WTC11 (cell line): ENCODE results near the gene ACR. TPM values are rescaled to one million over a fixed set of nuclear protein-coding genes. Genes with fewer than 3 reads are reported as not detected.

Experiments used
- ATAC-seq: fragments of 200-7000 bp; cut with Tn5 transposase; 2 replicates; pipeline ENCODE4 v1.10.0; 2021; ENCODE audit warnings: mild to moderate bottlenecking, moderate library complexity
- CTCF ChIA-PET: fragments of 300-600 bp; sonication (Branson Sonifier 250); formaldehyde crosslinking; loops from one replicate; lab custom pipeline; 2021; ENCODE audit warnings: antibody characterized with exemption; lab: Charles Lee
- POLR2A ChIA-PET: fragments of 350-600 bp; sonication (Branson Sonifier 250); formaldehyde crosslinking; loops from one replicate; lab custom pipeline; 2021; ENCODE audit warnings: antibody characterized with exemption; lab: Charles Lee
- DNase-seq: peaks from one replicate; pipeline ENCODE4 v3.0.0; 2021; ENCODE audit warnings: low spot score
- H3K27ac Mint-ChIP-seq: 2 replicates; pipeline ENCODE4 v1.8.0; 2021; ENCODE audit warnings: mixed read lengths
- H3K27me3 Mint-ChIP-seq: 2 replicates; pipeline ENCODE4 v1.8.0; 2021; ENCODE audit warnings: low read depth, mild to moderate bottlenecking, moderate library complexity, mixed read lengths
- H3K36me3 Mint-ChIP-seq: 2 replicates; pipeline ENCODE4 v1.8.0; 2021; ENCODE audit warnings: mixed read lengths
- H3K4me1 Mint-ChIP-seq: 2 replicates; pipeline ENCODE4 v1.8.0; 2022; ENCODE audit warnings: mixed read lengths
- H3K4me3 Mint-ChIP-seq: 2 replicates; pipeline ENCODE4 v1.8.0; 2021; ENCODE audit warnings: mild to moderate bottlenecking, moderate library complexity, mixed read lengths
- H3K9me3 Mint-ChIP-seq: 2 replicates; pipeline ENCODE4 v1.8.0; 2021; ENCODE audit warnings: mixed read lengths
- ATF1 ChIP-seq: sonication (generic); formaldehyde crosslinking; IDR thresholded peaks from 2 replicates; pipeline ENCODE4 v1.8.1; 2023; ENCODE audit warnings: mild to moderate bottlenecking, moderate library complexity, missing genetic modification reagents
- CREB1 ChIP-seq: sonication (generic); formaldehyde crosslinking; IDR thresholded peaks from 2 replicates; pipeline ENCODE4 v1.8.0; 2023; ENCODE audit warnings: mild to moderate bottlenecking, missing genetic modification reagents
- CREM ChIP-seq: sonication (generic); formaldehyde crosslinking; IDR thresholded peaks from 2 replicates; pipeline ENCODE4 v1.8.1; 2022; ENCODE audit warnings: mild to moderate bottlenecking, missing genetic modification reagents, moderate library complexity
- EMX1 ChIP-seq: fragments of 250-450 bp; sonication (Bioruptor Pico); IDR thresholded peaks from 2 replicates; pipeline ENCODE4 v1.8.0; 2021; ENCODE audit warnings: mild to moderate bottlenecking
- IRF2 ChIP-seq: sonication (generic); formaldehyde crosslinking; IDR thresholded peaks from 2 replicates; pipeline ENCODE4 v1.8.0; 2022; ENCODE audit warnings: low read depth, missing genetic modification reagents, borderline replicate concordance
- JAZF1 ChIP-seq: fragments of 250-450 bp; sonication (Bioruptor Pico); IDR thresholded peaks from 2 replicates; pipeline ENCODE4 v1.9.0; 2021; ENCODE audit warnings: moderate library complexity, mild to moderate bottlenecking, inconsistent platforms
- MXD4 ChIP-seq: fragments of 250-450 bp; sonication (Bioruptor Pico); IDR thresholded peaks from 2 replicates; pipeline ENCODE4 v1.8.0; 2021; ENCODE audit warnings: mild to moderate bottlenecking, moderate library complexity, borderline replicate concordance
- MYBL2 ChIP-seq: sonication (generic); formaldehyde crosslinking; IDR thresholded peaks from 2 replicates; pipeline ENCODE4 v1.8.1; 2023; ENCODE audit warnings: mild to moderate bottlenecking, moderate library complexity, missing genetic modification reagents
- NFATC4 ChIP-seq: fragments of 250-450 bp; sonication (Bioruptor Pico); IDR thresholded peaks from 2 replicates; pipeline ENCODE4 v1.9.0; 2021; ENCODE audit warnings: mild to moderate bottlenecking
- NFE2L1 ChIP-seq: sonication (generic); formaldehyde crosslinking; IDR thresholded peaks from 2 replicates; pipeline ENCODE4 v1.8.1; 2023; ENCODE audit warnings: missing genetic modification reagents
- NR2C2 ChIP-seq: sonication (generic); formaldehyde crosslinking; IDR thresholded peaks from 2 replicates; pipeline ENCODE4 v1.8.0; 2022; ENCODE audit warnings: mild to moderate bottlenecking, missing genetic modification reagents
- SMAD3 ChIP-seq: sonication (generic); formaldehyde crosslinking; IDR thresholded peaks from 2 replicates; pipeline ENCODE4 v1.8.0; 2022; ENCODE audit warnings: missing genetic modification reagents, mild to moderate bottlenecking, borderline replicate concordance
- SMAD4 ChIP-seq: sonication (generic); formaldehyde crosslinking; IDR thresholded peaks from 2 replicates; pipeline ENCODE4 v1.8.0; 2022; ENCODE audit warnings: mild to moderate bottlenecking, missing genetic modification reagents
- SOX15 ChIP-seq: fragments of 250-450 bp; sonication (Bioruptor Pico); IDR thresholded peaks from 2 replicates; pipeline ENCODE4 v1.9.0; 2021; ENCODE audit warnings: mild to moderate bottlenecking
- SP1 ChIP-seq: sonication (generic); formaldehyde crosslinking; conservative IDR thresholded peaks from 2 replicates; pipeline ENCODE4 v1.8.1; 2022; ENCODE audit warnings: missing genetic modification reagents
- TCF7 ChIP-seq: sonication (generic); formaldehyde crosslinking; IDR thresholded peaks from 2 replicates; pipeline ENCODE4 v1.8.0; 2022; ENCODE audit warnings: mild to moderate bottlenecking, low read depth, missing genetic modification reagents, moderate library complexity
- TEAD1 ChIP-seq: sonication (generic); formaldehyde crosslinking; IDR thresholded peaks from 2 replicates; pipeline ENCODE4 v1.8.0; 2022; ENCODE audit warnings: mild to moderate bottlenecking, missing genetic modification reagents
- TP53 ChIP-seq: sonication (generic); formaldehyde crosslinking; IDR thresholded peaks from 2 replicates; pipeline ENCODE4 v1.8.1; 2023; ENCODE audit warnings: mild to moderate bottlenecking, missing genetic modification reagents
- ZBTB21 ChIP-seq: sonication (generic); formaldehyde crosslinking; IDR thresholded peaks from 2 replicates; pipeline ENCODE4 v1.8.1; 2023; ENCODE audit warnings: mild to moderate bottlenecking, missing genetic modification reagents, borderline replicate concordance
- ZNF138 ChIP-seq: sonication (generic); formaldehyde crosslinking; conservative IDR thresholded peaks from 2 replicates; pipeline ENCODE4 v1.8.1; 2022; ENCODE audit warnings: mild to moderate bottlenecking, moderate library complexity, missing genetic modification reagents
- ZNF219 ChIP-seq: sonication (generic); formaldehyde crosslinking; IDR thresholded peaks from 2 replicates; pipeline ENCODE4 v1.8.0; 2023; ENCODE audit warnings: missing genetic modification reagents, mild to moderate bottlenecking, borderline replicate concordance
- ZNF232 ChIP-seq: sonication (generic); formaldehyde crosslinking; IDR thresholded peaks from 2 replicates; pipeline ENCODE4 v1.8.0; 2022; ENCODE audit warnings: mild to moderate bottlenecking, missing genetic modification reagents
- total RNA-seq: library from RNA; stranded (reverse); gene quantifications from 3 replicates; pipeline ENCODE4 v1.2.3, GENCODE V29; 2021
- TF ChIP-seq, protein P1 (sequence below): fragments of 250-450 bp; sonication (Bioruptor Pico); IDR thresholded peaks from 2 replicates; pipeline ENCODE4 v1.9.0; 2021; ENCODE audit warnings: mild to moderate bottlenecking
- TF ChIP-seq, protein P2 (sequence below): sonication (generic); formaldehyde crosslinking; IDR thresholded peaks from 2 replicates; pipeline ENCODE4 v1.8.1; 2022; ENCODE audit warnings: low read depth, missing genetic modification reagents, borderline replicate concordance
- TF ChIP-seq, protein P3 (sequence below): sonication (generic); formaldehyde crosslinking; IDR thresholded peaks from 2 replicates; pipeline ENCODE4 v1.8.0; 2022; ENCODE audit warnings: mild to moderate bottlenecking, missing genetic modification reagents
- TF ChIP-seq, protein P4 (sequence below): sonication (generic); formaldehyde crosslinking; IDR thresholded peaks from 2 replicates; pipeline ENCODE4 v1.8.1; 2023; ENCODE audit warnings: mild to moderate bottlenecking, missing genetic modification reagents
- TF ChIP-seq, protein P5 (sequence below): sonication (generic); formaldehyde crosslinking; IDR thresholded peaks from 2 replicates; pipeline ENCODE4 v1.8.1; 2023; ENCODE audit warnings: mild to moderate bottlenecking, missing genetic modification reagents
- TF ChIP-seq, protein P6 (sequence below): sonication (generic); formaldehyde crosslinking; IDR thresholded peaks from 2 replicates; pipeline ENCODE4 v1.8.1; 2023; ENCODE audit warnings: mild to moderate bottlenecking, moderate library complexity, missing genetic modification reagents

The ACR gene
- total RNA-seq, 1 experiment from 2014 or later = 0.46 TPM

DNA sequence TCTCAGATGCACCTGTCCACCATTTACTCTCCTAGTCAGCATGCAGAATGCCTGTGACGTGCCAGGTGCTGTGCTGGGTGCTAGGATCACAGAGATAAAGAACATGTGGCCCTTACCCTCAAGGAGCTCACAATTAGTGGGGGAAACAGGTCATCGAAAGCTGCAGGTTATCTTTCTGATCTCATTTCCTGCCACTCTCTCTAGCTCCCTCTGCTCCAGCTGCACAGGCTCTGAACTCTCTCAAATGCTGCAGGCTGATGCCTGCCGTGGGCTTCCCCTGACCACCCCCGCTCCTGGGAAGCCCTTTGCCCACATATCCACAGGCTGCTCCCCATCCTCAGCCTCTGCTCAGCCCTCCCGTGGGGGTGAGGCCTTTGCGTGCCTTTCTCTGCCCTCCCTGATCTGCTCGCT, 35.7 kb upstream of the ACR start:
- no peaks in the 10 kb centered on the region for H3K9me3 Mint-ChIP-seq
- ChIA-PET CTCF (interaction anchor here (0.5 to 1.7 kb wide), 4 partner anchors 59 to 177 kb away, joined by 4 to 5 read pairs (median 4); partner anchors contain the start of genes SCO2 and SYCE3), POLR2A (no interaction called here)
- TF ChIP-seq, protein P1, sequence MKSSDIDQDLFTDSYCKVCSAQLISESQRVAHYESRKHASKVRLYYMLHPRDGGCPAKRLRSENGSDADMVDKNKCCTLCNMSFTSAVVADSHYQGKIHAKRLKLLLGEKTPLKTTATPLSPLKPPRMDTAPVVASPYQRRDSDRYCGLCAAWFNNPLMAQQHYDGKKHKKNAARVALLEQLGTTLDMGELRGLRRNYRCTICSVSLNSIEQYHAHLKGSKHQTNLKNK (CRISPR knock-in tag) = no peak
- no peak for TF ChIP-seq ZNF219 (CRISPR knock-in tag)
- TF ChIP-seq, protein P2, sequence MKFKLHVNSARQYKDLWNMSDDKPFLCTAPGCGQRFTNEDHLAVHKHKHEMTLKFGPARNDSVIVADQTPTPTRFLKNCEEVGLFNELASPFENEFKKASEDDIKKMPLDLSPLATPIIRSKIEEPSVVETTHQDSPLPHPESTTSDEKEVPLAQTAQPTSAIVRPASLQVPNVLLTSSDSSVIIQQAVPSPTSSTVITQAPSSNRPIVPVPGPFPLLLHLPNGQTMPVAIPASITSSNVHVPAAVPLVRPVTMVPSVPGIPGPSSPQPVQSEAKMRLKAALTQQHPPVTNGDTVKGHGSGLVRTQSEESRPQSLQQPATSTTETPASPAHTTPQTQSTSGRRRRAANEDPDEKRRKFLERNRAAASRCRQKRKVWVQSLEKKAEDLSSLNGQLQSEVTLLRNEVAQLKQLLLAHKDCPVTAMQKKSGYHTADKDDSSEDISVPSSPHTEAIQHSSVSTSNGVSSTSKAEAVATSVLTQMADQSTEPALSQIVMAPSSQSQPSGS (CRISPR knock-in tag) = no peak
- TF ChIP-seq NFE2L1 = no peak
- TF ChIP-seq NFATC4 (CRISPR knock-in tag) = no peak
- no peak for TF ChIP-seq IRF2 (CRISPR knock-in tag)
- no peak for TF ChIP-seq MYBL2 (CRISPR knock-in tag)
- no peak for TF ChIP-seq SOX15
- TF ChIP-seq ZBTB21 (CRISPR knock-in tag) = no peak
- TF ChIP-seq NR2C2 = no peak
- TF ChIP-seq TCF7 (CRISPR knock-in tag) = no peak
- no peak for TF ChIP-seq CREM (CRISPR knock-in tag)
- TF ChIP-seq TP53 = no peak
- no peak for TF ChIP-seq ZNF232
- peaks cover 22% of the 10 kb centered on the region for H3K27me3 Mint-ChIP-seq
- H3K27ac Mint-ChIP-seq = no peak overlapping the region
- ATAC-seq = no peak
- DNase-seq = peak; percentile 6
- H3K4me1 Mint-ChIP-seq = peaks cover 3% of the 10 kb centered on the region
- no peaks in the 10 kb centered on the region for H3K36me3 Mint-ChIP-seq
- H3K4me3 Mint-ChIP-seq = no peak overlapping the region

DNA sequence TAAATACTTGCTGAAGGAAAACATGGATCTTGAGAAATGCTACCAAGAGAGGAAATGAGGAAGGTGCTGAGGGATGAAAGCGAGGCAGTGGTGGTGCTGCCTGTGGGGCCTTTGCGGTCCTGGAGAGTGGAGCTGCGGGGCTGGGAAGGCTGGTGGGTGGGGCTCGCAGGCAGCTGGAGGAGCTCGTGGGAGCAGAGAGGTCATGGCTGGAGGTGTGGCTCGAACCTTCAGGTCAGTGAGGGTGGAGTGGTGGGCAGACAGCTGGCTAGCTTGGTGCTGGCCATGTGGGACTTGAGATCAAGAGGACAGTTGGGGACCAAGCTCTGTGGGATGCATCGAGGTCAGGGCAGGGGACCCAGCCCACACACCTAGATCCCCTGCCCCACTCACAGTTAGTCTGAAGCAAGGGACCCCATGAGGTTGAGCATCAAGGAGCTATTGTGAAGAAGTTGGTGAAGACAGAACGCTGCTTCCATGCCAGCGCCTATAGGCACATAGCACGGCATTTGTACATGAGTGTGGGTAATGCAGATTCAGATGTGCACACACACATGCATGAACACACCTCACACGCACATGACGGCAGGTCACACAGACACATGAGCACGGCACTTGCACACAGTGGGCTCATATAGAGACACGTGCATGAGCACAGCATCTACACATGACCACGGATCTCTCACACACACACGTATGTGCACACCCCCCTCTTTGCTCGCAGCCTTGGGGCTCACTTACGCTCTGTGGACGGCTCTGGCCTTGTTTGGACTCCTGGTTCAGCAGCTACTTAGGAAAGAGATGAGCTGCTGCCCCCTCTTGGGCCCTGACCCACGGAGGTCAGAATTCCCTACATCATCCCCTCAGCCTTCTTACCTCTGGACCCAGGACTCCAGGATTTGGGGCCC, 34.9 kb upstream of the ACR start:
- Mint-ChIP-seq H3K27ac (no peak overlapping the region), H3K4me3 (no peak overlapping the region), H3K4me1 (peaks cover 3% of the 10 kb centered on the region), H3K36me3 (no peaks in the 10 kb centered on the region), H3K9me3 (no peaks in the 10 kb centered on the region), H3K27me3 (peaks cover 18% of the 10 kb centered on the region)
- ATAC-seq = no peak
- POLR2A ChIA-PET = no interaction called here
- CTCF ChIA-PET = interaction anchor here (0.5 to 1.7 kb wide), 5 partner anchors 60 to 177 kb away, joined by 4 to 5 read pairs (median 4); partner anchors contain the start of genes SCO2 and SYCE3
- DNase-seq = peak; percentile 4
- TF ChIP-seq SP1 (CRISPR knock-in tag) (no peak), MXD4 (no peak), SMAD4 (CRISPR knock-in tag) (no peak), ATF1 (no peak), SMAD3 (CRISPR knock-in tag) (no peak), JAZF1 (CRISPR knock-in tag) (no peak), ZNF138 (no peak), TEAD1 (CRISPR knock-in tag) (no peak), CREB1 (no peak), EMX1 (CRISPR knock-in tag) (no peak)
- TF ChIP-seq, protein P3, sequence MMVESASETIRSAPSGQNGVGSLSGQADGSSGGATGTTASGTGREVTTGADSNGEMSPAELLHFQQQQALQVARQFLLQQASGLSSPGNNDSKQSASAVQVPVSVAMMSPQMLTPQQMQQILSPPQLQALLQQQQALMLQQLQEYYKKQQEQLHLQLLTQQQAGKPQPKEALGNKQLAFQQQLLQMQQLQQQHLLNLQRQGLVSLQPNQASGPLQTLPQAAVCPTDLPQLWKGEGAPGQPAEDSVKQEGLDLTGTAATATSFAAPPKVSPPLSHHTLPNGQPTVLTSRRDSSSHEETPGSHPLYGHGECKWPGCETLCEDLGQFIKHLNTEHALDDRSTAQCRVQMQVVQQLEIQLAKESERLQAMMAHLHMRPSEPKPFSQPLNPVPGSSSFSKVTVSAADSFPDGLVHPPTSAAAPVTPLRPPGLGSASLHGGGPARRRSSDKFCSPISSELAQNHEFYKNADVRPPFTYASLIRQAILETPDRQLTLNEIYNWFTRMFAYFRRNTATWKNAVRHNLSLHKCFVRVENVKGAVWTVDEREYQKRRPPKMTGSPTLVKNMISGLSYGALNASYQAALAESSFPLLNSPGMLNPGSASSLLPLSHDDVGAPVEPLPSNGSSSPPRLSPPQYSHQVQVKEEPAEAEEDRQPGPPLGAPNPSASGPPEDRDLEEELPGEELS (CRISPR knock-in tag) = no peak
- TF ChIP-seq, protein P4, sequence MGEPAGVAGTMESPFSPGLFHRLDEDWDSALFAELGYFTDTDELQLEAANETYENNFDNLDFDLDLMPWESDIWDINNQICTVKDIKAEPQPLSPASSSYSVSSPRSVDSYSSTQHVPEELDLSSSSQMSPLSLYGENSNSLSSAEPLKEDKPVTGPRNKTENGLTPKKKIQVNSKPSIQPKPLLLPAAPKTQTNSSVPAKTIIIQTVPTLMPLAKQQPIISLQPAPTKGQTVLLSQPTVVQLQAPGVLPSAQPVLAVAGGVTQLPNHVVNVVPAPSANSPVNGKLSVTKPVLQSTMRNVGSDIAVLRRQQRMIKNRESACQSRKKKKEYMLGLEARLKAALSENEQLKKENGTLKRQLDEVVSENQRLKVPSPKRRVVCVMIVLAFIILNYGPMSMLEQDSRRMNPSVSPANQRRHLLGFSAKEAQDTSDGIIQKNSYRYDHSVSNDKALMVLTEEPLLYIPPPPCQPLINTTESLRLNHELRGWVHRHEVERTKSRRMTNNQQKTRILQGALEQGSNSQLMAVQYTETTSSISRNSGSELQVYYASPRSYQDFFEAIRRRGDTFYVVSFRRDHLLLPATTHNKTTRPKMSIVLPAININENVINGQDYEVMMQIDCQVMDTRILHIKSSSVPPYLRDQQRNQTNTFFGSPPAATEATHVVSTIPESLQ (CRISPR knock-in tag) = no peak
- TF ChIP-seq, protein P5, sequence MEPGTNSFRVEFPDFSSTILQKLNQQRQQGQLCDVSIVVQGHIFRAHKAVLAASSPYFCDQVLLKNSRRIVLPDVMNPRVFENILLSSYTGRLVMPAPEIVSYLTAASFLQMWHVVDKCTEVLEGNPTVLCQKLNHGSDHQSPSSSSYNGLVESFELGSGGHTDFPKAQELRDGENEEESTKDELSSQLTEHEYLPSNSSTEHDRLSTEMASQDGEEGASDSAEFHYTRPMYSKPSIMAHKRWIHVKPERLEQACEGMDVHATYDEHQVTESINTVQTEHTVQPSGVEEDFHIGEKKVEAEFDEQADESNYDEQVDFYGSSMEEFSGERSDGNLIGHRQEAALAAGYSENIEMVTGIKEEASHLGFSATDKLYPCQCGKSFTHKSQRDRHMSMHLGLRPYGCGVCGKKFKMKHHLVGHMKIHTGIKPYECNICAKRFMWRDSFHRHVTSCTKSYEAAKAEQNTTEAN (CRISPR knock-in tag) = no peak
- TF ChIP-seq, protein P6, sequence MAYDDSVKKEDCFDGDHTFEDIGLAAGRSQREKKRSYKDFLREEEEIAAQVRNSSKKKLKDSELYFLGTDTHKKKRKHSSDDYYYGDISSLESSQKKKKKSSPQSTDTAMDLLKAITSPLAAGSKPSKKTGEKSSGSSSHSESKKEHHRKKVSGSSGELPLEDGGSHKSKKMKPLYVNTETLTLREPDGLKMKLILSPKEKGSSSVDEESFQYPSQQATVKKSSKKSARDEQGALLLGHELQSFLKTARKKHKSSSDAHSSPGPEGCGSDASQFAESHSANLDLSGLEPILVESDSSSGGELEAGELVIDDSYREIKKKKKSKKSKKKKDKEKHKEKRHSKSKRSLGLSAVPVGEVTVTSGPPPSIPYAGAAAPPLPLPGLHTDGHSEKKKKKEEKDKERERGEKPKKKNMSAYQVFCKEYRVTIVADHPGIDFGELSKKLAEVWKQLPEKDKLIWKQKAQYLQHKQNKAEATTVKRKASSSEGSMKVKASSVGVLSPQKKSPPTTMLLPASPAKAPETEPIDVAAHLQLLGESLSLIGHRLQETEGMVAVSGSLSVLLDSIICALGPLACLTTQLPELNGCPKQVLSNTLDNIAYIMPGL (CRISPR knock-in tag) = no peak
